ENCODE measurements around the gene GDF7. TPM values are rescaled to one million over a fixed set of nuclear protein-coding genes. Genes with fewer than 3 reads are reported as not detected.

Gene GDF7
- total and polyA plus RNA-seq, 2 of the 4 experiments (the other 2 are of a cell fraction), result under 0.01 to 0.02 TPM

DNA sequence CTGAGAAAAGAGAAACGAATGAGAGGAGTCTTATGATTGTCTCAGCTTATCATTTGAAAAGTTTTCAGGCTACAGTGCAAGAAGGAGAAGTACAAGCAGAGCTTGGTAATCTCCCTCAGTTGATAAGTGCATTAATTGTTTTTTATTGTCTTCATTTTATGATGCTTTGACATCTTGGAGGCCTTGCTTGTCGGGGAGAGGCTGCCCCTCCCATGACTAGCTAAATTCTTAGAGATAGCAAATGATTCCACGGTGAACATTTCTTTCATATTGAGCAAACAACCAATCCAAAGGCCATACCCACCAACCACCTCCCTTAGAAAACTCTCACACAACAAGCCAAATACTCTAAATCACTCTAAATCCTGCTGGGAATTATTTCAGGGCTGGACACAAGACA lies 39.8 kb downstream of the GDF7 start:
- no peak overlapping the region for H2BK5ac ChIP-seq (ENCODE audit: low read depth, low read length, poor library complexity, severe bottlenecking)
- H3K27ac ChIP-seq (ENCODE audit: insufficient read depth, low read length), result no peak overlapping the region
- no CpG with 5 or more reads among the region's 3 CpGs for WGBS, 2 experiments (ENCODE audit: extremely low coverage in 2 of 2, insufficient read length in 1 of 2)
- no peak overlapping the region for H4K5ac ChIP-seq (ENCODE audit: low read depth, low read length)
- no peaks in the 10 kb centered on the region for H3K9me3 ChIP-seq (ENCODE audit: control insufficient read depth, insufficient read depth, low read length)
- DNase-seq, result no peak
- H2AK9ac ChIP-seq (replicated peaks; ENCODE audit: low read depth, low read length, poor library complexity), result no peak overlapping the region
- no peak overlapping the region for H2BK120ac ChIP-seq (ENCODE audit: low read depth, low read length)
- H3K4me2 ChIP-seq (ENCODE audit: low read depth, low read length), result no peak overlapping the region
- dilution Hi-C loops (cut with HindIII; ENCODE audit: low sequenced_read_pairs, unreplicated experiment) (no loop called here), intact Hi-C loops (cut with micrococcal nuclease) (no loop called here), in situ Hi-C loops (cut with MboI; ENCODE audit: low sequenced_read_pairs) (no loop called here)
- H3K14ac ChIP-seq (replicated peaks; ENCODE audit: low read depth, low read length), result no peak overlapping the region
- no peak overlapping the region for H4K8ac ChIP-seq (ENCODE audit: low read depth in 2 of 2, low read length in 2 of 2)
- TF ChIP-seq NFE2L2 (IDR thresholded peaks at IDR 0.05; ENCODE audit: low read depth, low read length), result no peak
- no peak for TF ChIP-seq MXI1 (IDR thresholded peaks at IDR 0.05; ENCODE audit: borderline replicate concordance, low read depth, low read length)
- TF ChIP-seq RFX5 (IDR thresholded peaks at IDR 0.05; ENCODE audit: low read depth, low read length), result no peak
- no peak for TF ChIP-seq MAFK (IDR thresholded peaks at IDR 0.05; ENCODE audit: low read depth, low read length)
- TF ChIP-seq, protein P1, sequence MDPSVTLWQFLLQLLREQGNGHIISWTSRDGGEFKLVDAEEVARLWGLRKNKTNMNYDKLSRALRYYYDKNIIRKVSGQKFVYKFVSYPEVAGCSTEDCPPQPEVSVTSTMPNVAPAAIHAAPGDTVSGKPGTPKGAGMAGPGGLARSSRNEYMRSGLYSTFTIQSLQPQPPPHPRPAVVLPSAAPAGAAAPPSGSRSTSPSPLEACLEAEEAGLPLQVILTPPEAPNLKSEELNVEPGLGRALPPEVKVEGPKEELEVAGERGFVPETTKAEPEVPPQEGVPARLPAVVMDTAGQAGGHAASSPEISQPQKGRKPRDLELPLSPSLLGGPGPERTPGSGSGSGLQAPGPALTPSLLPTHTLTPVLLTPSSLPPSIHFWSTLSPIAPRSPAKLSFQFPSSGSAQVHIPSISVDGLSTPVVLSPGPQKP (IDR thresholded peaks at IDR 0.05; ENCODE audit: borderline replicate concordance, low read depth, low read length), result no peak
- TF ChIP-seq CEBPB (IDR thresholded peaks at IDR 0.05; ENCODE audit: low read depth, low read length), result no peak
- no peak for TF ChIP-seq BHLHE40 (IDR thresholded peaks at IDR 0.05; ENCODE audit: low read depth, low read length)
- no peak for TF ChIP-seq MAZ (IDR thresholded peaks at IDR 0.05; ENCODE audit: borderline replicate concordance, low read depth, low read length)
- TF ChIP-seq SMC3 (IDR thresholded peaks at IDR 0.05; ENCODE audit: low read depth, low read length), result no peak
- TF ChIP-seq CHD1 (IDR thresholded peaks at IDR 0.05; ENCODE audit: low read depth, low read length), result no peak
- TF ChIP-seq, protein P2, sequence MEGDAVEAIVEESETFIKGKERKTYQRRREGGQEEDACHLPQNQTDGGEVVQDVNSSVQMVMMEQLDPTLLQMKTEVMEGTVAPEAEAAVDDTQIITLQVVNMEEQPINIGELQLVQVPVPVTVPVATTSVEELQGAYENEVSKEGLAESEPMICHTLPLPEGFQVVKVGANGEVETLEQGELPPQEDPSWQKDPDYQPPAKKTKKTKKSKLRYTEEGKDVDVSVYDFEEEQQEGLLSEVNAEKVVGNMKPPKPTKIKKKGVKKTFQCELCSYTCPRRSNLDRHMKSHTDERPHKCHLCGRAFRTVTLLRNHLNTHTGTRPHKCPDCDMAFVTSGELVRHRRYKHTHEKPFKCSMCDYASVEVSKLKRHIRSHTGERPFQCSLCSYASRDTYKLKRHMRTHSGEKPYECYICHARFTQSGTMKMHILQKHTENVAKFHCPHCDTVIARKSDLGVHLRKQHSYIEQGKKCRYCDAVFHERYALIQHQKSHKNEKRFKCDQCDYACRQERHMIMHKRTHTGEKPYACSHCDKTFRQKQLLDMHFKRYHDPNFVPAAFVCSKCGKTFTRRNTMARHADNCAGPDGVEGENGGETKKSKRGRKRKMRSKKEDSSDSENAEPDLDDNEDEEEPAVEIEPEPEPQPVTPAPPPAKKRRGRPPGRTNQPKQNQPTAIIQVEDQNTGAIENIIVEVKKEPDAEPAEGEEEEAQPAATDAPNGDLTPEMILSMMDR (conservative IDR thresholded peaks at IDR 0.05; ENCODE audit: low read depth, low read length), result no peak
- H4K20me1 ChIP-seq (ENCODE audit: insufficient read depth, low read length), result no peaks in the 10 kb centered on the region; the same call in 1 of the 2 replicates
- H2BK15ac ChIP-seq (ENCODE audit: low read depth, low read length), result no peak overlapping the region
- peaks cover 1% of the 10 kb centered on the region; the same call in 1 of the 2 replicates for H3K4me1 ChIP-seq (ENCODE audit: control insufficient read depth, insufficient read depth, low read length)
- no TSS peak for BruUV-seq (replicated peaks)
- no peak overlapping the region for H3K23ac ChIP-seq (ENCODE audit: low read depth, low read length)
- H2AK5ac ChIP-seq (ENCODE audit: low read depth, low read length), result no peak overlapping the region
- no peak overlapping the region for H2AFZ ChIP-seq (replicated peaks; ENCODE audit: low read length, poor library complexity)
- no peak overlapping the region for H2BK20ac ChIP-seq (ENCODE audit: low read depth, low read length)
- no peak overlapping the region for H3K9ac ChIP-seq (ENCODE audit: low read depth, low read length)
- H3K18ac ChIP-seq (ENCODE audit: low read depth, low read length), result no peak overlapping the region
- ATAC-seq (ENCODE audit: low read depth), result no peak
- no peak overlapping the region for H3K4ac ChIP-seq (ENCODE audit: low read depth, low read length)
- CTCF ChIA-PET, result interaction anchor here (0.6 to 1.2 kb wide), 2 partner anchors 22 to 89 kb away, joined by 3 to 4 read pairs; no protein-coding TSS in a partner anchor
- H3K36me3 ChIP-seq (ENCODE audit: control insufficient read depth, insufficient read depth, low read length), result no peaks in the 10 kb centered on the region
- no peaks in the 10 kb centered on the region for H3K9me1 ChIP-seq (ENCODE audit: insufficient read depth, low read length)
- H4K91ac ChIP-seq (ENCODE audit: insufficient read depth, low read depth, low read length), result no peak overlapping the region
- no peaks in the 10 kb centered on the region for H3K27me3 ChIP-seq (ENCODE audit: control insufficient read depth, insufficient read depth, low read length)
- H3K79me1 ChIP-seq (ENCODE audit: low read depth in 1 of 2, low read length in 2 of 2), result peaks cover 4 to 5% of the 10 kb centered on the region in 2 experiments; a peak in 2 of 4 replicates
- H3K56ac ChIP-seq (ENCODE audit: extremely low read depth, insufficient read depth, low read length), result no peak overlapping the region
- POLR2A ChIA-PET (ENCODE audit: unreplicated experiment), result no interaction called here
- no peak overlapping the region for H3K4me3 ChIP-seq (ENCODE audit: insufficient read depth, low read depth, low read length)

Data from IMR-90 (cell line).